HFF-Myc (cell line): ENCODE measurements around the gene ZNF765.
"Not testable (repeated sequence)": the region's sequence is repeated elsewhere in the genome, so short reads cannot be mapped to it uniquely, and the experiment has no call there.

Source experiments
- DNase-seq: peaks from one replicate; pipeline ENCODE4 v3.0.0-alpha.2; 2011; ENCODE audit warnings: low read depth; ENCODE audit errors: extremely low read depth
- H3K4me3 ChIP-seq: replicated peaks from 2 replicates; pipeline ENCODE4 v1.5.1; 2011; ENCODE audit warnings: low read depth, mild to moderate bottlenecking, control low read depth, low read length
- CTCF ChIP-seq: IDR thresholded peaks from 2 replicates; pipeline ENCODE4 v1.5.1; 2012; ENCODE audit warnings: mild to moderate bottlenecking, low read depth, low read length, control low read depth; ENCODE audit errors: missing control alignments

The ZNF765 gene

GRCh38 chr19:53389978-53390377, 5.0 kb upstream of the ZNF765 start:
- H3K4me3 ChIP-seq, result no peak overlapping the region
- no peak for TF ChIP-seq CTCF
- no peak for DNase-seq

DNA sequence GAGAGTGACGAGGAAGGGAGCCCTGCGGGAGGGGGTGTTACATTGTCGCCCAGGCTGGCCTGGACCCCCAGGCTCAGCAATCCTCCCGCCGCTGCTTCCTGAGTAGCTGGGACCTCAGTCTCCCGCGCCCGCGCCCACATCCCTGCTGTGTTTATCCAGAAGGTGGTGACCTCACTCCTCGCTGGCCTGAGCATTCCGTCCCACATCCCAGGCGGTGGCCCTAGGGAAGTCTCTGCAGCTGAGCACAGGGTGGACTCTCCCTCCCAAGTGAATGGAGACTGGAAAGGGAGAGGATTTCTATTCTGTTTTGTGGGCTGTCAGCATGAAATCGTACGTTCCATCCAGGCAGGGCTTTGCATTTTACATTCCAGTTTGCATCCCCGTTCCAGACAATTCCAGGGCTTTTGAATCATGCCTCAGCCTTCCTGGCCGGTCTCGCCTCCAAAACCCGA, 401 bp upstream of the ZNF765 start:
- DNase-seq, result no peak
- H3K4me3 ChIP-seq, result peak overlapping the region; percentile 56
- TF ChIP-seq CTCF, result no peak

- H3K4me3 ChIP-seq, result peak overlapping the region; percentile 56
- DNase-seq, result not testable (repeated sequence)
Observed at GRCh38 chr19:53395840-53396524, 1.0 kb downstream of the ZNF765 start.

- TF ChIP-seq CTCF, result no peak
- no peak for DNase-seq
- peak overlapping the region; percentile 56 for H3K4me3 ChIP-seq
Observed at GRCh38 chr19:53396525-53396868, 1.5 kb downstream of the ZNF765 start.

DNA sequence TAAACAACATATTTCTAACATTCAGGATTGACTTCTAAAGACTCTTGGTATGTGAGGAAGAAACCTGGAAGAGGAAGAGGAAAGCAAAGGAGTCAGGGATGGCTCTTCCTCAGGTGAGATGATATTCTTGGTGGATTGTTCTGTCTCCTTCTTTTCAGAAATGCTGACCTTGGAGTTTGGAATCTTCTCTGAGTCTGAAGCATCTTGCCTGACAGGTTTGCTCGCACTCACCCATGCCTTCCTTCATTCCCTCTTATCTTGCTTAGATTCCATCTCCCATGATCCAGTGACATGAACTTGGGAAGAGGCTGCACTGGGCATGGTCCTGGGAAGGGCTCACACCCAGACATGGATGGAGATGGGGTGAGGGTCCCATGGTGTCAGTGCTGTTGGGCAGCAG, 3.0 kb downstream of the ZNF765 start:
- DNase-seq, H3K4me3 ChIP-seq: not testable (repeated sequence)

DNA sequence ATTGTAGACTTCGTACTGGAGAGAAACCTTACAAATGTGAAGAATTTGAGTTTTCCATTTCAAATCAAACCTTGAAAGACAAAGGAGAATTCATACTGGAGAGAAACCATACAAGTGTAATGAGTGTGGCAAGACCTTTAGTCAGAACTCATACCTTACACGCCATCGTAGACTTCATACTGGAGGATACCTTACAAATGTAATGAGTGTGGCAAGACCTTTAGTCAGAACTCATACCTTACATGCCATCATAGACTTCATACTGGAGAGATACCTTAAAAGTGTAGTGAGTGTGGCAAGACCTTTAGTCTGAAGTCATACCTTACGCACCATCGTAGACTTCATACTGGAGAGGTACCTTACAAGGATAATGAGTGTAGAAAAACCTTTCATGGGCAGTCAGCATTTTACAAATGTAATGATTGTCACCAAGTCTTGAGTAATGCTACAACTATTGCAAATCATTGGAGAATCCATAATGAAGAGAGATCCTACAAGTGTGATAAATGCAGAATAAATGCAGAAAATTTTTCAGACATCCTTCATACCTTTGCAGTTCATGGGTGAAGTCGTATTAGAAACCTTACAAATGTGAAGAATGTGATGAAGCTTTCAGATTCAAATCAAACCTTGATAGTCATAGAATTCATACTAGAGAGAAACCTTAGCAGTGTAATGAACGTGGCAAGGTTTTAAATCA, 14.7 kb downstream of the ZNF765 start:
- no peak overlapping the region for H3K4me3 ChIP-seq

GRCh38 chr19:53420520-53421315, 25.8 kb downstream of the ZNF765 start:
- H3K4me3 ChIP-seq, DNase-seq: not testable (repeated sequence)

More for the DNA sequence above, 14.7 kb downstream of the ZNF765 start:
- DNase-seq, result no peak
- no peak for TF ChIP-seq CTCF

- no peak for DNase-seq
- H3K4me3 ChIP-seq, result no peak overlapping the region
- no peak for TF ChIP-seq CTCF
Observed at GRCh38 chr19:53422551-53422950, 27.6 kb downstream of the ZNF765 start.

DNA sequence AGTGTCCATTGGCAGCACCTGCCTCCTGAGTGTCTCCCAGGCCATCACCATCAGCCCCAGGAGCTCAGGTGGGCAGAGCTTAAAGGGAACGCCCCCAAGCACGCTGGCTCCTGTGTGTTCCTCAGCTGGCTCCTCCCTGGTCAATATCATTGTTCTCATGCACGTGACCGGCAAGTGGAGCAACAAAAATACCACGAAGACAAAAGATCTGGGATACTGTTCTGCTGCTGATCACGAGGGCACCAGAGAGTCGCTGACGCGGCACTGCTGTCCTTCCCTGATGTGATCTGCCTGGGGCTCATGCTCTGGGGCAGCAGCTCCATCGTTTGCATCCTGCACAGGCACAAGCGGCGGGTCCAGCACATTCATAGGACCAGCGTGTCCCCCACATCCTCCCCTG, 28.1 kb downstream of the ZNF765 start:
- not testable (repeated sequence) for H3K4me3 ChIP-seq, DNase-seq

GRCh38 chr19:53423680-53424079, 28.7 kb downstream of the ZNF765 start:
- not testable (repeated sequence) for DNase-seq, H3K4me3 ChIP-seq
